HCT116 (cell line): ENCODE data around the gene COMMD4. TPM values are rescaled to one million over a fixed set of nuclear protein-coding genes. Genes with fewer than 3 reads are reported as not detected.

Experiments used
- ATAC-seq: fragments of 200-7000 bp; cut with Tn5 transposase; 2 replicates; pipeline ENCODE4 v1.9.1; 2020; ENCODE audit warnings: mild to moderate bottlenecking, moderate library complexity
- BruUV-seq: library from RNA; stranded (reverse); fragments of 400-500 nt; replicated peaks from 2 replicates; lab custom pipeline; 2021; lab: Mats Ljungman, UMichigan
- CTCF ChIA-PET: fragments of 300-600 bp; sonication (Branson Sonifier 250); formaldehyde crosslinking; loops from one replicate; lab custom pipeline; 2021; ENCODE audit warnings: antibody characterized with exemption; lab: Charles Lee
- POLR2A ChIA-PET: fragments of 300-600, 350-600 bp; sonication (Branson Sonifier 250); formaldehyde crosslinking; loops from one replicate; lab custom pipeline; 2021; ENCODE audit warnings: antibody characterized with exemption; lab: Charles Lee
- RAD21 ChIA-PET, 2 experiments: fragments of 300-600 bp; sonication (Branson Sonifier 250); formaldehyde crosslinking; loops; one replicate each; lab custom pipeline; 2023; ENCODE audit warnings: low total read pairs in 2 of 2; ENCODE audit not compliant: uncharacterized antibody in 2 of 2, unreplicated experiment in 2 of 2, low non-redundant PET in 1 of 2; lab: Charles Lee
- DNase-seq: peaks from one replicate; pipeline ENCODE4 v3.0.0-alpha.2; 2010; ENCODE audit warnings: low read depth, low spot score
- H2AFZ ChIP-seq: fragments of 200-600 bp; shearing (Covaris generic), sonication (generic); 2 replicates; pipeline ENCODE4 v1.6.1; 2017; ENCODE audit warnings: low read depth, mixed run types, mixed read lengths, antibody characterized with exemption, low read length; ENCODE audit not compliant: poor library complexity, severe bottlenecking
- H3K27ac ChIP-seq: 2 replicates; pipeline ENCODE4 v1.5.1; 2012; ENCODE audit warnings: low read depth, low read length
- H3K27me3 ChIP-seq: fragments of 200-600 bp; sonication (generic); 2 replicates; pipeline ENCODE4 v1.6.1; 2016; ENCODE audit warnings: mixed run types, low read length, mixed read lengths; ENCODE audit not compliant: insufficient read depth
- H3K36me3 ChIP-seq, 2 experiments: fragments of 200-500 bp in 1 of 2; fragments of 200-600 bp in 1 of 2; sonication (Bioruptor generic) in 1 of 2; sonication (generic) in 1 of 2; 2 replicates each; pipeline versions ENCODE4 v1.5.1 to v1.6.1; 2014 to 2016; ENCODE audit warnings: low read length in 2 of 2, inconsistent platforms in 1 of 2, mixed read lengths in 1 of 2, mixed run types in 1 of 2; ENCODE audit not compliant: insufficient read depth in 2 of 2, control insufficient read depth in 1 of 2
- H3K4me1 ChIP-seq, 2 experiments: fragments of 200-600 bp in 1 of 2; sonication (generic) in 1 of 2; 2 replicates each; pipeline versions ENCODE4 v1.5.1 to v1.6.1; 2012 to 2017; ENCODE audit warnings: low read length in 2 of 2, inconsistent platforms in 1 of 2, mild to moderate bottlenecking in 1 of 2, mixed read lengths in 1 of 2, mixed run types in 1 of 2, moderate library complexity in 1 of 2; ENCODE audit not compliant: insufficient read depth in 2 of 2, control insufficient read depth in 1 of 2
- H3K4me2 ChIP-seq: fragments of 200-600 bp; sonication (generic); 2 replicates; pipeline ENCODE4 v1.6.1; 2017; ENCODE audit warnings: mixed run types, low read length, mixed read lengths
- H3K4me3 ChIP-seq, 2 experiments: fragments of 200-600 bp in 1 of 2; sonication (generic) in 1 of 2; replicated peaks in 1 of 2; 2 replicates each; pipeline ENCODE4 v1.5.1; 2011 to 2016; ENCODE audit warnings: low read length in 2 of 2, control low read depth in 1 of 2, low read depth in 1 of 2, mild to moderate bottlenecking in 1 of 2, mixed read lengths in 1 of 2, mixed run types in 1 of 2
- H3K79me2 ChIP-seq: fragments of 200-600 bp; sonication (generic); 2 replicates; pipeline ENCODE4 v1.6.1; 2017; ENCODE audit warnings: mild to moderate bottlenecking, mixed run types, low read length, moderate library complexity, mixed read lengths; ENCODE audit not compliant: insufficient read depth
- H3K9ac ChIP-seq: fragments of 200-600 bp; sonication (generic); 2 replicates; pipeline ENCODE4 v1.6.1; 2016; ENCODE audit warnings: low read length, mixed read lengths
- H3K9me2 ChIP-seq: fragments of 200-600 bp; sonication (generic), shearing (Covaris generic); 2 replicates; pipeline ENCODE4 v1.6.1; 2017; ENCODE audit warnings: mixed run types, mild to moderate bottlenecking, moderate library complexity; ENCODE audit not compliant: insufficient read depth
- H3K9me3 ChIP-seq, 2 experiments: fragments of 200-500 bp in 1 of 2; fragments of 200-600 bp in 1 of 2; sonication (Bioruptor generic) in 1 of 2; sonication (generic) in 1 of 2; 2 replicates each; pipeline ENCODE4 v1.6.1; 2014 to 2017; ENCODE audit warnings: low read length in 2 of 2, mixed read lengths in 2 of 2, inconsistent platforms in 1 of 2, low read depth in 1 of 2, mild to moderate bottlenecking in 1 of 2, mixed run types in 1 of 2, moderate library complexity in 1 of 2; ENCODE audit not compliant: control insufficient read depth in 1 of 2, insufficient read depth in 1 of 2
- H4K20me1 ChIP-seq: fragments of 200-600 bp; sonication (generic), shearing (Covaris generic); 2 replicates; pipeline ENCODE4 v1.6.1; 2017; ENCODE audit warnings: mixed run types, mild to moderate bottlenecking, moderate library complexity; ENCODE audit not compliant: insufficient read depth
- CBX3 ChIP-seq: IDR thresholded peaks from 2 replicates; pipeline ENCODE4 v1.6.1; 2012; ENCODE audit warnings: low read depth
- CEBPB ChIP-seq: IDR thresholded peaks from 2 replicates; pipeline ENCODE4 v1.6.1; 2012; ENCODE audit warnings: low read depth
- EGR1 ChIP-seq: IDR thresholded peaks from 2 replicates; pipeline ENCODE4 v1.6.1; 2012; ENCODE audit warnings: low read depth
- ELF1 ChIP-seq: IDR thresholded peaks from 2 replicates; pipeline ENCODE4 v1.6.1; 2012; ENCODE audit warnings: low read depth, borderline replicate concordance
- EZH2 ChIP-seq: fragments of 200-600 bp; sonication (generic); IDR thresholded peaks from 2 replicates; pipeline ENCODE4 v1.6.1; 2017; ENCODE audit warnings: antibody characterized with exemption, mixed run types
- EZH2phosphoT487 ChIP-seq: fragments of 200-600 bp; IDR thresholded peaks from 2 replicates; pipeline ENCODE4 v1.6.1; 2018; ENCODE audit warnings: antibody characterized with exemption, borderline replicate concordance
- FOSL1 ChIP-seq: IDR thresholded peaks from 2 replicates; pipeline ENCODE4 v1.6.1; 2012; ENCODE audit warnings: low read depth
- POLR2A ChIP-seq: IDR thresholded peaks from 2 replicates; pipeline ENCODE4 v1.7.0; 2011; ENCODE audit warnings: borderline replicate concordance; ENCODE audit not compliant: insufficient read depth, insufficient read length; ENCODE audit errors: extremely low read depth
- POLR2AphosphoS5 ChIP-seq: IDR thresholded peaks from 2 replicates; pipeline ENCODE4 v1.6.1; 2011; ENCODE audit warnings: mild to moderate bottlenecking, low read depth, low read length, moderate library complexity
- RAD21 ChIP-seq: IDR thresholded peaks from 2 replicates; pipeline ENCODE4 v1.6.1; 2012; ENCODE audit warnings: low read depth, mild to moderate bottlenecking
- SIN3A ChIP-seq: IDR thresholded peaks from 2 replicates; pipeline ENCODE4 v1.6.1; 2012; ENCODE audit warnings: low read depth
- SP1 ChIP-seq: IDR thresholded peaks from 2 replicates; pipeline ENCODE4 v1.6.1; 2012; ENCODE audit warnings: low read depth
- SRF ChIP-seq: IDR thresholded peaks from 2 replicates; pipeline ENCODE4 v1.6.1; 2012; ENCODE audit warnings: low read depth
- TCF7L2 ChIP-seq: IDR thresholded peaks from 2 replicates; pipeline ENCODE4 v1.7.0; 2011; ENCODE audit warnings: borderline replicate concordance, inconsistent platforms; ENCODE audit not compliant: insufficient read depth, insufficient read length; ENCODE audit errors: extremely low read depth
- YY1 ChIP-seq: IDR thresholded peaks from 2 replicates; pipeline ENCODE4 v1.6.1; 2011; ENCODE audit warnings: low read length, low read depth, moderate library complexity, mild to moderate bottlenecking; ENCODE audit not compliant: insufficient replicate concordance; ENCODE audit errors: extremely low read depth
- ZBTB33 ChIP-seq: IDR thresholded peaks from 2 replicates; pipeline ENCODE4 v1.6.1; 2011; ENCODE audit warnings: mild to moderate bottlenecking, low read length, moderate library complexity; ENCODE audit not compliant: insufficient replicate concordance; ENCODE audit errors: extremely low read depth
- ZNF274 ChIP-seq: fragments of 200-500 bp; sonication (Bioruptor generic); IDR thresholded peaks from 2 replicates; pipeline ENCODE4 v1.6.1; 2014; ENCODE audit warnings: mild to moderate bottlenecking, low read depth, low read length, inconsistent platforms
- intact Hi-C: fragments of 100-400 bp; cut with micrococcal nuclease; formaldehyde crosslinking; loops from 2 replicates; pipeline ENCODE4 v1.10.0; 2022
- total RNA-seq: library from RNA; stranded (reverse); gene quantifications from one replicate; pipeline ENCODE4 v1.2.1, GENCODE V29; 2021; ENCODE audit not compliant: unreplicated experiment
- TF ChIP-seq, protein P1 (sequence below): IDR thresholded peaks from 2 replicates; pipeline ENCODE4 v1.6.1; 2012
- TF ChIP-seq, protein P2 (sequence below): IDR thresholded peaks from 2 replicates; pipeline ENCODE4 v1.6.1; 2012; ENCODE audit warnings: low read depth
- TF ChIP-seq, protein P3 (sequence below): IDR thresholded peaks from 2 replicates; pipeline ENCODE4 v1.6.1; 2012

COMMD4 gene
- total RNA-seq, 1 experiment from 2014 or later = 141 TPM

- Histone ChIP-seq H4K20me1 (no peaks in the 10 kb centered on the region), H3K9ac (no peak overlapping the region), H3K27me3 (no peaks in the 10 kb centered on the region), H3K27ac (no peak overlapping the region), H3K79me2 (no peaks in the 10 kb centered on the region), H3K4me1 (no peaks in the 10 kb centered on the region), H3K4me2 (no peak overlapping the region), H3K4me3 (no peak overlapping the region), H3K36me3 (peaks cover 2 to 8% of the 10 kb centered on the region in 2 experiments; a peak in 3 of 4 replicates), H3K9me2 (no peaks in the 10 kb centered on the region), H3K9me3 (no peaks in the 10 kb centered on the region), H2AFZ (no peak overlapping the region)
- ChIA-PET POLR2A (no interaction called here), CTCF (no interaction called here), RAD21 (no interaction called here)
- TF ChIP-seq, protein P1, sequence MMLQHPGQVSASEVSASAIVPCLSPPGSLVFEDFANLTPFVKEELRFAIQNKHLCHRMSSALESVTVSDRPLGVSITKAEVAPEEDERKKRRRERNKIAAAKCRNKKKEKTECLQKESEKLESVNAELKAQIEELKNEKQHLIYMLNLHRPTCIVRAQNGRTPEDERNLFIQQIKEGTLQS = no peak
- TF ChIP-seq EGR1 = no peak
- TF ChIP-seq EZH2 = no peak
- TF ChIP-seq RAD21 = no peak
- no peak for TF ChIP-seq FOSL1
- no peak for TF ChIP-seq SP1
- no peak for TF ChIP-seq SIN3A
- TF ChIP-seq EZH2phosphoT487 = no peak
- no peak for TF ChIP-seq POLR2A
- TF ChIP-seq ZNF274 = no peak
- TF ChIP-seq SRF = no peak
- TF ChIP-seq, protein P2, sequence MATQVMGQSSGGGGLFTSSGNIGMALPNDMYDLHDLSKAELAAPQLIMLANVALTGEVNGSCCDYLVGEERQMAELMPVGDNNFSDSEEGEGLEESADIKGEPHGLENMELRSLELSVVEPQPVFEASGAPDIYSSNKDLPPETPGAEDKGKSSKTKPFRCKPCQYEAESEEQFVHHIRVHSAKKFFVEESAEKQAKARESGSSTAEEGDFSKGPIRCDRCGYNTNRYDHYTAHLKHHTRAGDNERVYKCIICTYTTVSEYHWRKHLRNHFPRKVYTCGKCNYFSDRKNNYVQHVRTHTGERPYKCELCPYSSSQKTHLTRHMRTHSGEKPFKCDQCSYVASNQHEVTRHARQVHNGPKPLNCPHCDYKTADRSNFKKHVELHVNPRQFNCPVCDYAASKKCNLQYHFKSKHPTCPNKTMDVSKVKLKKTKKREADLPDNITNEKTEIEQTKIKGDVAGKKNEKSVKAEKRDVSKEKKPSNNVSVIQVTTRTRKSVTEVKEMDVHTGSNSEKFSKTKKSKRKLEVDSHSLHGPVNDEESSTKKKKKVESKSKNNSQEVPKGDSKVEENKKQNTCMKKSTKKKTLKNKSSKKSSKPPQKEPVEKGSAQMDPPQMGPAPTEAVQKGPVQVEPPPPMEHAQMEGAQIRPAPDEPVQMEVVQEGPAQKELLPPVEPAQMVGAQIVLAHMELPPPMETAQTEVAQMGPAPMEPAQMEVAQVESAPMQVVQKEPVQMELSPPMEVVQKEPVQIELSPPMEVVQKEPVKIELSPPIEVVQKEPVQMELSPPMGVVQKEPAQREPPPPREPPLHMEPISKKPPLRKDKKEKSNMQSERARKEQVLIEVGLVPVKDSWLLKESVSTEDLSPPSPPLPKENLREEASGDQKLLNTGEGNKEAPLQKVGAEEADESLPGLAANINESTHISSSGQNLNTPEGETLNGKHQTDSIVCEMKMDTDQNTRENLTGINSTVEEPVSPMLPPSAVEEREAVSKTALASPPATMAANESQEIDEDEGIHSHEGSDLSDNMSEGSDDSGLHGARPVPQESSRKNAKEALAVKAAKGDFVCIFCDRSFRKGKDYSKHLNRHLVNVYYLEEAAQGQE = no peak
- TF ChIP-seq ZBTB33 = no peak
- no peak for TF ChIP-seq ELF1
- no peak for TF ChIP-seq POLR2AphosphoS5
- no peak for TF ChIP-seq YY1
- no peak for TF ChIP-seq CEBPB
- TF ChIP-seq TCF7L2 = no peak
- TF ChIP-seq, protein P3, sequence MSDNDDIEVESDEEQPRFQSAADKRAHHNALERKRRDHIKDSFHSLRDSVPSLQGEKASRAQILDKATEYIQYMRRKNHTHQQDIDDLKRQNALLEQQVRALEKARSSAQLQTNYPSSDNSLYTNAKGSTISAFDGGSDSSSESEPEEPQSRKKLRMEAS = no peak
- no peak for TF ChIP-seq CBX3
- no TSS peak for BruUV-seq
- no peak for DNase-seq
- intact Hi-C loops = no loop called here
- no peak for ATAC-seq
These were observed 23.8 kb downstream of the COMMD4 start for GRCh38 chr15:75359537-75360250.
